Stimulated activated CD4-positive, alpha-beta T cell treated with anti-CD3 and anti-CD28 coated beads, Interleukin-2, amount 100 ng/mL, for 48 hours (primary cell): ENCODE data around the gene STRN3.
"Not testable (repeated sequence)": the region's sequence is repeated elsewhere in the genome, so short reads cannot be mapped to it uniquely, and the experiment has no call there.

Source experiments
- DNase-seq, 2 donors: peaks; one replicate each; pipeline ENCODE4 v3.0.0-alpha.2; 2020

Gene STRN3

DNA sequence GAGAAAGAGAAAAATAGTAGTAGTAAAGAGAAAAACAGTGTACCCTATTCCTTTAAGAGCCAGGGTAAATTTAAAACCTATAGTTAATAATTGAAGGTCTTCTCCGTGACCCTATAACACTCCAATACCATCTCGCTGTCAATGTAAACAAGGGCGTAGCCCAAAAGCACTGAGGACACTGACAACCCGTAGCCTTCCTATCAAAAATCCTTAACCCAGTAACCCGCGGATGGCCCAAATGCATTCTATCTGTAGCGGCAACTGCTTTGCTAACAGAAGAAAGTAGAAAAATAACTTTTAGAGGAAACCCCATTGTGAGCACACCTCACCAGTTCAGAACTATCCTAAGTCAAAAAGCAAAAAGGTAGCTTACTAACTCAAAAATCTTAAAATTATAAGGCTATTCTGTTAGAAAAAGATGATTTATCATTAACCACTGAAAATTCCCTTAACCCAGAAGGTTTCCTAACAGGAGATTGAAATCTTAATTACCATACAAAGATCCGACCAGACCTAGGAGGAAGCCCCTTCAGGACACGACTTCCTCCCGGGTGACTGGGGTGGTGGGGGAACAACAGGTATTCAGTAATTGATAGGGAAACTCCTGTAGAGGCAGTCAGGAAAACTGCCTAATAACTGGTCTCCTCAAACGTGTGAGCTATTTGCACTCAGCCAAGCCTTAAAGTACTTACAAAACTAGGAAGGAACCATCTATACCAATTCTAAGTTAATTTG, 58.6 kb downstream of the STRN3 start:
- not testable (repeated sequence) for DNase-seq

DNA sequence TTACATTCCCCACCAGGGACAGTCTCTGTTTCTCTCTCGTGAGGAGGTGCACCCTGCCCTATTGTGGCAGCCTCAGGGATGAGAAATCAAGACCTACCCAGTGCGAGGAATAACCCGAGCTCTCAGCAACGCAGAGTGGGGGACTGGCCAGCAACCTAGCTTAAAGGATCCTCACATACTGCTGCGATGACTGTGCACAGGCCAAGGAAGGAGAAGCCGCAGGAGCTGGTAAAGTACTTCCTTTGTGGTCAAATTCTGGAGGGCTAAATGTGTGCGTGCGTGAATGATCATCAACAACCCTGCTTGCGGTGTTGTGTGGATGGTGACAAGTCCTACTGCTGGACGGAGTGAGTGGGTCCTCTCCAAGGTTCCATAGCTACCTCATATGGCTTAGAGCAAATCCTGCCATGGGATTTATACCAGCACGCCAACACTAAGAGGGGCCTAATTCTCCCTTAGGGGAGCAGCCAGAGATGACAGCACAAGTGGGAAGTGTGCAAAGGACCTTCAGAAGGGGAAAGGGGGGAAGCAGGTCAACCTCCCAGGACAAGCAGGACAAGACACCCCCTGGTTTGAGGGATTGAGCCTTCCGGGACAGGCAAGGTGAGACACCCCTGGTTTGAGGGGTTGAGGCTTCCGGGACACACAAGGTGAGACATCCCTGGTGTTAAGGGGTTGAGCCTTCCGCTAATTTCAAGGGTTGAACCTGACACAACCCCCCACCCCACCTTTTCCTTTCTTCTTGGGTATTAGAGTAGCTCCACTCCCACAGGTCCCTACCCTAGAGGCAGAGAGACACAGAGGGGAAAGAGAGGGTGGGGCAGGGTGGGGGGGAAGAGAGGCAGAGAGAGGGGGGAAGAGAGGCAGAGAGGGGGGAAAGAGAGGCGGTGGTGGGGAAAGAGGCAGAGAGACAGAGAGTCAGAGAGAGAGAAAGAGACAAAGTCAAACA, 59.5 kb downstream of the STRN3 start:
- no peak for DNase-seq

DNA sequence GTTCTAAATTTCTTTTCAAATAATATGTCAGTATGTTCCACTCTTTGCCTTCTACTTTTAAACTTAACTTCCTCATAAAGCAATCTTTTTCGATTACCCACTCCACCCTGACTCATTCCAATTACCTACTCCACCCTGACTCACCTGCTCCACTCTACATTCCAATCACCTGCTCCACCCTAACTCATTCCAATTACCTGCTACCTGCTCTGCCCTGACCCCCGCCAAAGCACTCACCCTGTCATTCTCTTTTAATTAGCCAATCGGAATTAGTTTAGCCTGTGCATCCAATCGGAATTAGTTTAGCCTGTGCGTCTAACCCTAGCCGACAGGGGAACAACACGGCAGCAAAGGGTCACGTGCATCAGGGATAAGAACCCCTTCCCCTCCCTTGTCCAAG, 60.3 kb downstream of the STRN3 start:
- not testable (repeated sequence) for DNase-seq

DNA sequence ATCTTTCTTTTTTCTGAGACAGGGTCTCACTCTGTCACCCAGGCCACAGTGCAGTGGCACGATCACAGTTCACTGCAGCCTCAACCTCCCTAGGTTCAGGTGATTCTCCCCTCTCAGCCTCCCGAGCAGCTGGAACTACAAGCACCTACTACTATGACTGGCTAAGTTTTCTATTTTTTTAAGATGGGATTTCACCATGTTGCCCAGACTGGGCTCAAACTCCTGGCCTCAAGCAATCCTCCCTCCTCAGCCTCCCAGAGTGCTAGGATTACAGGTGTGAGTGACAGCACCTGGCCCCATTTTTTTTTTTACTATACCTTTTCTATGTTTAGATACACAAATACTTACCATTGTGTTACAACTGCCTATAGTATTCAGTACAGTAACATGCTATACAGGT, 63.6 kb downstream of the STRN3 start:
- not testable (repeated sequence) for DNase-seq

DNA sequence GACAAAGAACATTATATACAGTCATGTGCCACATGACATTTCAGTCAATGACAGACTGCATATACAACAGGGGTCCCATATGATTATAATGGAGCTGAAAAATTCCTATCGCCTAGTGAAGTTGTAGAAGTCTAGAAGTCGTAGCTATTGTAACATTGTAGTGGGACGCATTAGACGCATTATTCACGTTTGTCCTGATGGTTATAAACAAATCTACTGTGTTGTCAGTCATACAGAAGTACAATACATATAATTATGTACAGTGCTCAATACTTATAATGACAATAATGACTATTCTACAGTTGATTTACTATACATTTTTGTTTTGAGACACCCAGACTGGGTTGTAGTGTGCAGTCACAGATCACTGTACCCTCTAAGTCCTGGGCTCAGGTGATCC, 64.8 kb downstream of the STRN3 start:
- no peak for DNase-seq

DNA sequence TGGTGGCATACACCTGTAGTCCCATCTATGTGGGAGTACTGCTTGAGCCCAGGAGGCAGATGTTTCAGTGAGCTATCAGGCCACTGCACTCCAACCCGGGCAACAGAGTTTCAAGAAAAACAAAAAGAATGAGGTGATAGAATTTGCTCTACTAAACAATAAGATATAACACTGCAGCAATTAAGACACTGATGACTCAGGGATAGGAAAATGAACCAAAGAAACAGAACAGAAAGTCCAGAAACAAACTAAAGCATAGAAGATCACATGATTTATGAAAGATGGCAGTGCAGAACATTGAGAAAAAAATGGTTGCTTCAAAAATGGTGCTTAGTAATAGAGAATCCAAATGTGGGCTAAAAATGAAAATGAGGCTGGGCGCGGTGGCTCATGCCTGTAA, 66.0 kb downstream of the STRN3 start:
- DNase-seq = no peak

DNA sequence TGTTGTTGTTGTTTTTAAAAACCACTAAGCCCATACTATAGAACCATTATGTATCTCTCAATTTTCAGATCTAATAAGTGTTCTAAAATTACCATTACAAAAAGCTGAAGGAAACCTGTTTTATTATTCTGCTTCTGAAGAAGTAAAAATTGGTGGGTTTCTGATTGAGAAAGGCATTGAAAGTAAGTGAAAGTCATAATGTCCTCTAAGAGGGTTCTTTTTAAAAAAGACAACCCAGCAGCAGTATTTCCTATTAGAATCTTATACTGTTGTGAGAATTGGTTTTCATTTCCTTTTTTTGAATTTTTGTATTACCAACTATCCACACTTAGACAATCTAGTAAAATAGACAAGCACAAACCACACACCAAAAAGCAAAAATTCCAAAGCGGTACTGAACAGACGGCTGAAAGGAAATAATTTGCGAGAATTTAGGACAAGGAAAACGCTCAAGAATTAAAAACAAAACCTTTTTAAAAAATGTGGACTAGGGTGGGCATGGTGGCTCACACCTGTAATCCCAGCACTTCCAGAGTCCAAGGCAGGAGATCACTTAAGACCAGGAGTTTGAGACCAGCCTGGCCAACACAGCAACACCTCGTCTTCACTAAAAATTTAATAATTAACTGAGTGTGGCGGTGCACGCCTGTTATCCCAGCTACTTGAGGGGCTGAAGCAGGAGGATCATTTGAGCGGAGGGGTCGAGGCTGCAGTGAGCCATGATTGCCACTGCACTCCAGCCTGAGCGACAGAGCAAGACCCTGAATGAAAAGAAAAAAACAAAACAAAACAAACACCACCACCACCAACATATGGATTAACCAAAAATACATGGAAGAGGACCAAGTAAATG, 67.4 kb downstream of the STRN3 start:
- DNase-seq = no peak

DNA sequence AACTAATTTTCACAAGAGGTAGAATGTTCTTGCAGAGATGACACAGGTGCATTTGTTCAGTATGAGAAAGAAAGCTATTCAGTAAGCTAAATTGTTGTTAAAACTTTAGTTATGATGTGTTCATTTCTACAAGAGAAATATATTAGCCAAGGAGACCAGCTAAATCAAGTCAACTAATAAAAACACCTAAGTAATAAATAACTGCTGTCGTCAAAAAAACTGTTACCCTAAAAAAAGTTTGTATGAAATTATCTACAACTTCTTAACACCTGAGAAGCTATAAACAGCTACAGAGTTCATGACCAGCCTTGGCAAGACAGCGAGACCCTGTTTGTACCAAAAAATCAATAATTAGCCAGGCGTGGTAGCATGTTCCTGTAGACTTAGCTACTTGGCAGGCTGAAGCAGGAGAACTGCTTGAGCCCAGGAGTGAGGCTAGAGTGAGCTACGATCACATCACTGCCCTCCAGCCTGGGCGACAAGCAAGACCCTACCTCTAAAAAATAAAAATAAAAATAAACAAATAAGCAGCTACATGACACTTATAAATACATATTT, 68.3 kb downstream of the STRN3 start:
- DNase-seq = no peak

DNA sequence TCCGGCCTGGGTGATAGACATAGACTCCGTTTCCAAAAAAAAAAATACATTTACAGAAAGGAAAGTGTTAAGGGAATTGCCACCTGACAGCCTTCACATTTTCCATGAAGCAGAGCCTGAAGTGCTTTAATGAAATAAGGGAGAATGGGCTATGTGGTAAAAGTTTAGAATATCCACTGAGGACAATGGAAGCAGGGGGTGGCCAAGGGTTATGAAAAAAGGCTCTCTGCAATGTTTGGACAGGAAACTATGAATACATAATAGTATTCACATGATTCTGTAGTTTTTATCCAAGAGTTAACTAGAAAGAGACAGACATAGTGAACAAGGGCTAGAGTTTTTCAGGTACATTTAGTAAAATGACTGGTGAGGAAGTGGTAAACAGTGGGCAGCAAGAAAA, 76.5 kb downstream of the STRN3 start:
- no peak for DNase-seq

DNA sequence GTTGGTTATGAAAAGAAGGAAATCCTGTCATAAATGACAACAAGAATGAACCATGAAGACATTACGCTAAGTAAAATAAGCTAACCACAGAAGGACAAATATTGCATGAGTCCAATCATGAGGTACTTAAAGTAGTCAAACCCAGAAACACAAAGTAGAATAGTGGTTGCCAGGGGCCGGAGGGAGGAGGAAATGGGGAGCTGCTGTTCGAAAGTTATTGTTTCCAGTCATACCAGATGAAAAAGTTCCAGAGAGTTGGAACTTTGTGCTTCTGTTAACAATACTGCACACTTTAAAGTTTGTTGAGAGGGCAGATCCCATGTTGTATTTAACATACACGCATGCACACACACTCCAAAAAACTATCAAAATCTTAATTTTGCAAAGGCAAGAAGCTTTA, 82.5 kb downstream of the STRN3 start:
- DNase-seq = no peak

DNA sequence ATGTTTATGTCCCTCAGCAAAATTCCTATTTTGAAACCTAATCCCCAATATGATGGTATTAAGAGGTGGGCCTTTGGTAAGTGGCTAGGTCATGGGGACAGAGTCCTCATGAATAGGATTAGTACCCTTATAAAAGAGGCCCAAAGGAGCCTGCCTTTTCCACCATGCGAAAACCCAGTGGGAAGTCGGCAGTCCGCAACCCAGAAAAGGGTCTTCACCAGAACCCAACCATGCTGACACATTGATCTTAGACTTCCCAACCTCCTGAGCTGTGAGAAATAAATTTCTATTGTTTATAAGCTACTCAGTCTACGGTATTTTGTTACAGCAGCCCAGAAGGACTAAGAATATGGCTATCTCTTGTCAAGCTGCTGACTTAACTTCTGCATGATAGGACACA, 85.3 kb downstream of the STRN3 start:
- no peak for DNase-seq

DNA sequence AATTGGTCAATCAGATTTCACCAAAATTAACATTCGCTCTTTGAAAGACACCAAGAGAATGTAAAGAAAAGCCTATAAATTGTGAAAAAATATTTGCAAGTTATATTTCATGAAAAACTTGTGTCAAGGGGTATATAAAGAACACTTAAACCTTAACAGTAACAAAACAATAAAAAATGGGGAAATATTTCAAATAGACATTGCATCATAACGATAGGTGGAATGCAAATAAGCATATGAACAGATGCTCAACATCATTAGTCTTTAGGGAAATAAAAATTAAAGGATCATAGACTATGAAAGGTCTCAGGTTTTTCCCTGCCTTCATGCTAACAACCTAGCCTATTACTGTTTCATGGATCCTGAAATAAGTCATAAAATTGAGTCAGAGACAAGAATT, 87.6 kb downstream of the STRN3 start:
- no peak for DNase-seq

DNA sequence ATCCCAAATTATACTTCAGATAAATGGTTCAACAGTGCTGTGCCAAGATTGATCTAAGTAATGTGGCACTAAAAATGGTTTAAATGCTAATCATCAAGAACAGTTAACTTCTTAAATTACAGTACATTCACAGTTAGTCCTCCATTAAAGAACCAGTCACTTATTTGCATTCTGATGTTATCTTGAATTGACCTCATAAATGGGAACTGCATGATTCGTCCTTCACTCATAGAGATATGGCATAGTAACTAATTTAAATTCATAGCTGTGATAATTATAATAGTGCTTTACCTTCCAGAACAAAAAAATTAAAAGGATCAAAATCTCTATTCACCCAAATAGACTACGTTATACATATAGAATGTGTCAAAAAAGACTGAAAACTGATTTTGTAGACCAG, 90.7 kb downstream of the STRN3 start:
- DNase-seq = no peak

DNA sequence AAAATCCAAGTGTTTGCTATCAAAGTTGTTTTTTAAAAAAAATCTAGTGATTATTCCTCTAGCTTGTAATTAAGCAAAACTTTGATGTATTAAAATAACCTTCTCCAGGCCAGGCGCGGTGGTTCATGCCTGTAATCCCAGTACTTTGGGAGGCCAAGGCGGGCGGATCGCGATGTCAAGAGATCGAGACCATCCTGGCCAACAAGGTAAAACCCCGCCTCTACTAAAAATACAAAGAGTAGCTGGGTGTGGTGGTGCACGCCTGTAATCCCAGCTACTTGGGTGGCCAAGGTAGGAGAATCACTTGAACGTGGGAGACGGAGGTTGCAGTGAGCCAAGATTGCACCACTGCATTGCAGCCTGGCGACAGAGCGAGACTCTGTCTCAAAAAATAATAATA, 92.2 kb downstream of the STRN3 start:
- DNase-seq = not testable (repeated sequence)

DNA sequence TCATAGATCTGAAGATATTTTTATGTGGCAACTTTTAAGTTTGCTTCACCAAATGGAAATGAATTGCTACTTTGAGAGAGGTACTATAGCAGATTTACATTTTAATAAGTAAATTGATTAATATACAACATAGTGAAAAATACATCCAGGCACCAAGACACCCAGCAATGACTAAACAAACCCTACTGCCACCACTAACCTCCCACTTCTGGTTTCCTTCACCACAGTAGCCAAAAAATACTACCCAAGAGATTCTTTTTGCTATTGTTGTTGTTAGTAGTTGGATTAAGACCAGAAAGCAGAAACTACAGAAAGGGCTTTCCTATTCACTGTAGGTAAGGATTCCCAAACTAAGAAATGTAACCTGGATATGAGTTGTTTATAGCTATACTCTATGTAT, 97.7 kb downstream of the STRN3 start:
- DNase-seq = no peak

DNA sequence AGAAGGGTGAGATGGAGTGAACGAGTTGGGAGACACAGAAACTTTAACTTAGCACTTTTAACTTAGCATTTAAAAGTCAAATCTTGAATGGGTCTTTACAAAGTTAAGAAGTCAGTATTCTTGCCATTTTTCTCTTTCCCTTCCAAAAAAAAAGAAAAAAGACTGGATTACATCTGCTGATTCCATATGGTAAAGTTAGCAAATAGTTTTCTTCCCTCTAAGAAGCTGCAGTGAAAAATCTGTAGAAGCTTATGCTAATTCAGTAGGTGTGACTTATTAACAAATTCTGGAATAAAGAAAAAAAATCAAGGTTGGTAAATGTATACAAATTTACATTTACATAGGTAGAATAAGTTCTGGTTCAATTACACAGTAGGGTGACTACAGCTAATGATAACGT, 100.9 kb downstream of the STRN3 start:
- no peak for DNase-seq

DNA sequence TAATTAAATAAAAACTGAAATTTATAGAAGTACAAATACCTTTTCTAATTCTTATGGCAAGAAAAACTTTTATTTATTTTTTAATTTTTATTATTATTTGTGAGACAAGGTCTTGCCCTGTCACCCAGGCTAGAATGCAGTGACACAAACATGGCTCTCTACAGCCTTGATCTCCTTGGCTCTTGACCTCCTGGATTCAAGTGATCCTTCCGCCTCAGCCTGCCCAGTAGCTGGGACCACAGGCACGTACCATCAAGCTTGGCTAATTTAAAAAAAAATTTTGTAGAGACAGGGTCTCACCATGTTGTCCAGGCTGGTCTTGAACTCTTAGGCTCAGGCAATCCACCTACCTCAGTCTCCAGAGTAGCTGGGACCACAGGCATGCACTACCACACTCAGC, 104.4 kb downstream of the STRN3 start:
- no peak for DNase-seq

DNA sequence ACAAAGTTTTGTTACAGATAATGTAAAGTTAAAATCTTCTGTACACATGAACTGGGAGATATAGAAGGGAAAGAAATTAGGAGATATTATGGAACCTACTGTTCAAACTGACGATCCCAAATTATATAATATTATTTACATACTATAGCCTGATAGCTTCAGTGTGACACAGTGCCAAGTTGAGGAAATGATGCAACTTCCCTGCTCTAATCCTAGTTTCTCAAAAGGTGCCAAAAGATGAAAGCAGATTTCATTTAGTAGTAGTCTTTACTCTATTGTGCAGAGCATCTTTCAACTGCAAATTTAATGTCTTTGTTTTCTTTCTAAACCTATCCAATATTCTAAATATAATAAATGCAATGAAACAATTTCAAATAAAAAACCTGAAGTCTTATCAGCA, 104.9 kb downstream of the STRN3 start:
- DNase-seq = no peak

DNA sequence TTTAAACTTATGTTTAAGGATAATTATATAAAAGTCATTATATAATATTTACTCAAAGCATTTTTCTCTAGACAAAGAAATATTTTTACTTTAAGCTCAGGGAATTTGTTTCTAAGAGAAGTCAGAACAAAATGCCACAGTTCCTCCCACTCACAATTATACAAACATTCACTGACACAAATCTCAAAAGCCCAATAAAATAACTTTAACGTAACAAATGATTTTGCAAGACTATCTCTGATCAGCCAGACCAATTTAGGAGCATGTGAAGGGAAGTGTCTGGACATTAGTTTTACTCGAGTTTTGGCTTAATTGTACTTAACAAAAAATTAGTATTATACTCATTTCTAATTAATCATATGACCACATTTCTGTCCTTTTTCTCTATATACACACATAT, 110.6 kb downstream of the STRN3 start:
- DNase-seq = no peak

DNA sequence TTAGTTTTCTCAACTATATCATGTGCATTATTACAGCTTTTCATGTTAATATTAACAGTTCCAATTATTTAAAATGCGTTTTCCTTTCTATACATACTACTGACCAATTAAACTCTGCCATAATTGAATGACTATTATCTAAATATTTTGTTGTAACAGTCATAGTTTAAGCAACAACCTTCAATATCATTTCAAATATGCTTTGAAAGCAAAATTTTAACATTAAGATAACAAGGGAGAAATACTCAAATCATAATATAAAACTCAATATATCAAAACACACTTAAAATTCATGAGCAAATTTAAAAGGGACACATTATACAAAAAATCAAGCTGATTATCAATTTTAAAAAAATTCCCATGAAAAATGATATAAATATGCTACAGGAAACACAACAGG, 111.4 kb downstream of the STRN3 start:
- no peak for DNase-seq

DNA sequence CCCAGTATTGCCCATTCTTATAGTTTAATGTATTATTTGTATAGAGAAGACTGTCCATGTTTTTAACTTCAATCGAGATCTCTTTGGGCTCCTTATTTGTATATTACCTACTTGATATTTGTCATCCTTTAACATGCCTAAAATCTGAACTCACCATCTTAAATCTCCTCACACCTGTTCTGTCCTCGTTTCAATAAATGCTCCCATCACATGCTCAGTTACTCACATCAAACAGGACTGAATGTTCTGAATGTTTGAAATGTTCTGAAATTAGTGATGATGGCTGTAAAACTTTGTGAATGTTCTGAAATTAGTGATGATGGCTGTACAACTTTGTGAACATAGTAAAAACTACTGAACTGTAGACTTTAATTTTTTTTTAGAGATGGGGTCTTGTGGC, 117.4 kb downstream of the STRN3 start:
- no peak for DNase-seq

DNA sequence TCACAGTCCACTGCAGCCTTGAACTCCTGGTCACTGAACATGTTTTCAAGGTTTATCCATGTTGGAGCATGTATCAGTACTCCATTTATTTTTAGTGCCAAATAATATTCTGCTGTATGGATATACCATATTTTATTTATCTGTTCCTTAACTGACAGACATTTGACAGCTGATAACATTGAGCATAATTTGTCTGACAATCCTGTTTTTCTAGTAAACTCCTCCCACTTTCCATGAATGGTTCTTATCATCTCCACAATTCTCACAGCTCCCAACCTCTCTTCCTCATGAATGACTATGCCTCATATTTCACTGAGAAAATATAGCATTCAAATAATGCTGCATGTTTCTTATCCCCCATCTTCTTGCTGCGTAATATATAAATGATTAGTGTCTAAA, 118.5 kb downstream of the STRN3 start:
- no peak for DNase-seq
